Measurements from ENCODE around the gene CDCA7. TPM values are rescaled to one million over a fixed set of nuclear protein-coding genes. Genes with fewer than 3 reads are reported as not detected.

Gene CDCA7
- polyA plus RNA-seq, 1 of the 3 experiments (the other 2 are of a cell fraction) = 19.1 TPM

DNA sequence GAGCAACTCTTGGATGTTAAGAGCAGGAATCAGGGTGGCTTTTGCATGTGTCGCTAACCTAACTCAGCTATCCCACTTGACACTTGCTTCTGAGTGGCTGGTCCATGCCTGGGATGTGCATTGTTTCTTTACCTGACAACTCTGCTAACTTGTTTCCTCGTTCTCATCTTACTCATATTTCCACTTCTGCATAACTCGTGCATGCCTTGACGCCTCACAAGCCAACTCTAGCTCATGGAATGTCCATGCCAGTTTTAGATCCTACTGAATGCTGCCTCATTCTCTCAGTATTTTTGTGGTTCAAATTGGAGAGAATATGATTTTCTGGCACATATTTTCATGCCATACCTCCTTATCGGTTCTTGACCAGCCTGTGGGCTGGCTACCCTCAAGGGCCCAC is 52.5 kb downstream of the CDCA7 start:
- TF ChIP-seq TCF12 (IDR thresholded peaks at IDR 0.05) (no peak), RAD21 (IDR thresholded peaks at IDR 0.05; ENCODE audit: low read length) (no peak), EZH2phosphoT487 (IDR thresholded peaks at IDR 0.05; ENCODE audit: borderline replicate concordance, low read depth) (no peak), TAF1 (IDR thresholded peaks at IDR 0.05; ENCODE audit: borderline replicate concordance, low read depth, low read length) (no peak), JUND (IDR thresholded peaks at IDR 0.05) (no peak), SIN3A (IDR thresholded peaks at IDR 0.05; ENCODE audit: borderline replicate concordance, low read depth, low read length) (no peak), RCOR1 (IDR thresholded peaks at IDR 0.05; ENCODE audit: low read length) (no peak), FOSL2 (IDR thresholded peaks at IDR 0.05; ENCODE audit: borderline replicate concordance, low read depth) (no peak), YY1 (IDR thresholded peaks at IDR 0.05; ENCODE audit: low read depth) (no peak), RXRA (IDR thresholded peaks at IDR 0.05; ENCODE audit: borderline replicate concordance, low read depth) (no peak), ELF1 (IDR thresholded peaks at IDR 0.05) (no peak), GABPA (IDR thresholded peaks at IDR 0.05; ENCODE audit: low read depth) (no peak), POLR2AphosphoS5 (IDR thresholded peaks at IDR 0.05; ENCODE audit: low read depth, low read length) (no peak), EP300 (IDR thresholded peaks at IDR 0.05; ENCODE audit: borderline replicate concordance in 1 of 2, low read depth in 1 of 2, low read length in 1 of 2) (no peak), GATA2 (CRISPR knock-in tag; IDR thresholded peaks at IDR 0.05) (no peak)
- TF ChIP-seq, protein P1, sequence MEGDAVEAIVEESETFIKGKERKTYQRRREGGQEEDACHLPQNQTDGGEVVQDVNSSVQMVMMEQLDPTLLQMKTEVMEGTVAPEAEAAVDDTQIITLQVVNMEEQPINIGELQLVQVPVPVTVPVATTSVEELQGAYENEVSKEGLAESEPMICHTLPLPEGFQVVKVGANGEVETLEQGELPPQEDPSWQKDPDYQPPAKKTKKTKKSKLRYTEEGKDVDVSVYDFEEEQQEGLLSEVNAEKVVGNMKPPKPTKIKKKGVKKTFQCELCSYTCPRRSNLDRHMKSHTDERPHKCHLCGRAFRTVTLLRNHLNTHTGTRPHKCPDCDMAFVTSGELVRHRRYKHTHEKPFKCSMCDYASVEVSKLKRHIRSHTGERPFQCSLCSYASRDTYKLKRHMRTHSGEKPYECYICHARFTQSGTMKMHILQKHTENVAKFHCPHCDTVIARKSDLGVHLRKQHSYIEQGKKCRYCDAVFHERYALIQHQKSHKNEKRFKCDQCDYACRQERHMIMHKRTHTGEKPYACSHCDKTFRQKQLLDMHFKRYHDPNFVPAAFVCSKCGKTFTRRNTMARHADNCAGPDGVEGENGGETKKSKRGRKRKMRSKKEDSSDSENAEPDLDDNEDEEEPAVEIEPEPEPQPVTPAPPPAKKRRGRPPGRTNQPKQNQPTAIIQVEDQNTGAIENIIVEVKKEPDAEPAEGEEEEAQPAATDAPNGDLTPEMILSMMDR (IDR thresholded peaks at IDR 0.05) = no peak
- TF ChIP-seq, protein P2, sequence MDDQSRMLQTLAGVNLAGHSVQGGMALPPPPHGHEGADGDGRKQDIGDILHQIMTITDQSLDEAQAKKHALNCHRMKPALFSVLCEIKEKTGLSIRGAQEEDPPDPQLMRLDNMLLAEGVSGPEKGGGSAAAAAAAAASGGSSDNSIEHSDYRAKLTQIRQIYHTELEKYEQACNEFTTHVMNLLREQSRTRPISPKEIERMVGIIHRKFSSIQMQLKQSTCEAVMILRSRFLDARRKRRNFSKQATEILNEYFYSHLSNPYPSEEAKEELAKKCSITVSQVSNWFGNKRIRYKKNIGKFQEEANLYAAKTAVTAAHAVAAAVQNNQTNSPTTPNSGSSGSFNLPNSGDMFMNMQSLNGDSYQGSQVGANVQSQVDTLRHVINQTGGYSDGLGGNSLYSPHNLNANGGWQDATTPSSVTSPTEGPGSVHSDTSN (IDR thresholded peaks at IDR 0.05) = no peak
- TF ChIP-seq, protein P3, sequence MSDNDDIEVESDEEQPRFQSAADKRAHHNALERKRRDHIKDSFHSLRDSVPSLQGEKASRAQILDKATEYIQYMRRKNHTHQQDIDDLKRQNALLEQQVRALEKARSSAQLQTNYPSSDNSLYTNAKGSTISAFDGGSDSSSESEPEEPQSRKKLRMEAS (IDR thresholded peaks at IDR 0.05; ENCODE audit: low read depth) = no peak
- TF ChIP-seq, protein P4, sequence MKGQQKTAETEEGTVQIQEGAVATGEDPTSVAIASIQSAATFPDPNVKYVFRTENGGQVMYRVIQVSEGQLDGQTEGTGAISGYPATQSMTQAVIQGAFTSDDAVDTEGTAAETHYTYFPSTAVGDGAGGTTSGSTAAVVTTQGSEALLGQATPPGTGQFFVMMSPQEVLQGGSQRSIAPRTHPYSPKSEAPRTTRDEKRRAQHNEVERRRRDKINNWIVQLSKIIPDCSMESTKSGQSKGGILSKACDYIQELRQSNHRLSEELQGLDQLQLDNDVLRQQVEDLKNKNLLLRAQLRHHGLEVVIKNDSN (IDR thresholded peaks at IDR 0.05; ENCODE audit: borderline replicate concordance, low read depth) = no peak
- TF ChIP-seq, protein P5, sequence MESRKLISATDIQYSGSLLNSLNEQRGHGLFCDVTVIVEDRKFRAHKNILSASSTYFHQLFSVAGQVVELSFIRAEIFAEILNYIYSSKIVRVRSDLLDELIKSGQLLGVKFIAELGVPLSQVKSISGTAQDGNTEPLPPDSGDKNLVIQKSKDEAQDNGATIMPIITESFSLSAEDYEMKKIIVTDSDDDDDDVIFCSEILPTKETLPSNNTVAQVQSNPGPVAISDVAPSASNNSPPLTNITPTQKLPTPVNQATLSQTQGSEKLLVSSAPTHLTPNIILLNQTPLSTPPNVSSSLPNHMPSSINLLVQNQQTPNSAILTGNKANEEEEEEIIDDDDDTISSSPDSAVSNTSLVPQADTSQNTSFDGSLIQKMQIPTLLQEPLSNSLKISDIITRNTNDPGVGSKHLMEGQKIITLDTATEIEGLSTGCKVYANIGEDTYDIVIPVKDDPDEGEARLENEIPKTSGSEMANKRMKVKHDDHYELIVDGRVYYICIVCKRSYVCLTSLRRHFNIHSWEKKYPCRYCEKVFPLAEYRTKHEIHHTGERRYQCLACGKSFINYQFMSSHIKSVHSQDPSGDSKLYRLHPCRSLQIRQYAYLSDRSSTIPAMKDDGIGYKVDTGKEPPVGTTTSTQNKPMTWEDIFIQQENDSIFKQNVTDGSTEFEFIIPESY (IDR thresholded peaks at IDR 0.05; ENCODE audit: borderline replicate concordance, low read depth) = no peak
- WGBS (ENCODE audit: low lambda C conversion rate) = 64% methylated on average over 5 of the region's 5 CpGs
- H3K4me2 ChIP-seq = no peak overlapping the region
- H2AFZ ChIP-seq (ENCODE audit: low read depth) = no peak overlapping the region
- peaks cover 0 to 6% of the 10 kb centered on the region in 2 experiments; a peak in 1 of 4 replicates for H3K4me1 ChIP-seq (ENCODE audit: control insufficient read depth in 1 of 2, insufficient read depth in 2 of 2, low read depth in 1 of 2, low read length in 1 of 2)
- no peak overlapping the region for H3K4me3 ChIP-seq (ENCODE audit: low read depth in 2 of 2, low read length in 1 of 2)
- H3K36me3 ChIP-seq (replicated peaks in 1 of 2; ENCODE audit: control insufficient read depth in 1 of 2, insufficient read depth in 2 of 2, low read length in 1 of 2) = no peaks in the 10 kb centered on the region
- H3K9me3 ChIP-seq = no peaks in the 10 kb centered on the region
- H3K9me2 ChIP-seq = no peaks in the 10 kb centered on the region
- DNase-seq = no peak
- H4K20me1 ChIP-seq (ENCODE audit: insufficient read depth) = no peaks in the 10 kb centered on the region
- peaks cover 13% of the 10 kb centered on the region for H3K27me3 ChIP-seq (ENCODE audit: insufficient read depth)
- H3K27ac ChIP-seq (ENCODE audit: low read depth in 2 of 2, low read length in 1 of 2) = no peak overlapping the region
- no peak overlapping the region for H3K9ac ChIP-seq
- POLR2A ChIA-PET = no interaction called here
- CTCF ChIA-PET = interaction anchor here (1.1 to 2.1 kb wide), 2 partner anchors 42 to 380 kb away, joined by 6 read pairs; no protein-coding TSS in a partner anchor
- H3F3A ChIP-seq (replicated peaks; ENCODE audit: insufficient read depth) = no peaks in the 10 kb centered on the region
- H3K79me2 ChIP-seq (ENCODE audit: insufficient read depth) = no peaks in the 10 kb centered on the region
